ENCODE measurements around the gene RAVER1.

GRCh38 chr19:10372690-10373089 lies 39.4 kb upstream of the RAVER1 start:
- no peak for TF ChIP-seq POLR2A (IDR thresholded peaks at IDR 0.05; ENCODE audit: low read depth)
- TF ChIP-seq CTCF (IDR thresholded peaks at IDR 0.05): no peak
- TF ChIP-seq POLR2AphosphoS5 (IDR thresholded peaks at IDR 0.05): no peak
- TF ChIP-seq EP300 (IDR thresholded peaks at IDR 0.05): no peak
